GM12878 (cell line): ENCODE data around the gene PRKN. TPM values are rescaled to one million over a fixed set of nuclear protein-coding genes. Genes with fewer than 3 reads are reported as not detected.

ENCODE experiments used
- ATAC-seq: fragments of 200-7000 bp; cut with Tn5 transposase; 3 replicates; pipeline ENCODE4 v1.9.1; 2020; ENCODE audit warnings: mild to moderate bottlenecking, moderate library complexity
- BruUV-seq: library from RNA; stranded (reverse); fragments of 400-500 nt; replicated peaks from 2 replicates; lab custom pipeline; 2021; lab: Mats Ljungman, UMichigan
- CTCF ChIA-PET: fragments of 300-600 bp; sonication (Branson Sonifier 250); formaldehyde crosslinking; extraction: SDS; loops from one replicate; lab custom pipeline; 2021; ENCODE audit warnings: inconsistent platforms; lab: Yijun Ruan, JAX
- POLR2A ChIA-PET: fragments of 350-600 bp; formaldehyde crosslinking; extraction: SDS; loops from one replicate; lab custom pipeline; 2021; ENCODE audit warnings: inconsistent platforms; lab: Charles Lee
- RAD21 ChIA-PET: fragments of 300-600 bp; sonication (Branson Sonifier 250); formaldehyde crosslinking; loops from one replicate; lab custom pipeline; 2023; ENCODE audit warnings: antibody characterized with exemption; ENCODE audit not compliant: unreplicated experiment; lab: Charles Lee
- SMC1A ChIA-PET: fragments of 300-600 bp; sonication (Branson Sonifier 250); formaldehyde crosslinking; loops from one replicate; lab custom pipeline; 2023; ENCODE audit not compliant: unreplicated experiment, uncharacterized antibody; lab: Charles Lee
- DNase-seq: peaks from one replicate; pipeline ENCODE4 v3.0.0-alpha.2; 2011; ENCODE audit warnings: low read depth, low spot score
- FAIRE-seq: peaks from 3 replicates; lab custom pipeline; 2011; peaks lifted over from hg19 to GRCh38; lab: Jason Lieb, UNC
- H2AFZ ChIP-seq: 2 replicates; pipeline ENCODE4 v1.6.0; 2011; ENCODE audit warnings: low read depth, low read length, control low read depth; ENCODE audit not compliant: control insufficient read depth
- H3K27ac ChIP-seq: 2 replicates; pipeline ENCODE4 v1.5.1; 2011; ENCODE audit warnings: control low read depth; ENCODE audit not compliant: control insufficient read depth, insufficient read depth
- H3K27me3 ChIP-seq, 2 experiments: replicated peaks in 1 of 2; 2 replicates each; pipeline versions ENCODE4 v1.6.0 to v1.6.1; 2011; ENCODE audit warnings: low read length in 1 of 2; ENCODE audit not compliant: control insufficient read depth in 2 of 2, insufficient read depth in 2 of 2
- H3K36me3 ChIP-seq, 2 experiments: 2 replicates each; pipeline ENCODE4 v1.5.1; 2011; ENCODE audit warnings: low read length in 1 of 2; ENCODE audit not compliant: control insufficient read depth in 2 of 2, insufficient read depth in 2 of 2
- H3K4me1 ChIP-seq: 2 replicates; pipeline ENCODE4 v1.6.1; 2011; ENCODE audit warnings: mild to moderate bottlenecking, low read length, moderate library complexity, mixed read lengths; ENCODE audit not compliant: control insufficient read depth, insufficient read depth
- H3K4me2 ChIP-seq: 2 replicates; pipeline ENCODE4 v1.6.0; 2011; ENCODE audit warnings: control low read depth; ENCODE audit not compliant: control insufficient read depth, insufficient read depth
- H3K4me3 ChIP-seq: fragments of 200-600 bp; sonication (generic); 2 replicates; pipeline ENCODE4 v1.5.1; 2016
- H3K79me2 ChIP-seq: 2 replicates; pipeline ENCODE4 v1.6.0; 2011; ENCODE audit warnings: low read length; ENCODE audit not compliant: control insufficient read depth, insufficient read depth
- H3K9ac ChIP-seq: 2 replicates; pipeline ENCODE4 v1.8.0; 2011; ENCODE audit warnings: low read length, control low read depth, mixed read lengths; ENCODE audit not compliant: control insufficient read depth, insufficient read depth
- H3K9me3 ChIP-seq: replicated peaks from 3 replicates; pipeline ENCODE4 v1.5.1; 2011; ENCODE audit warnings: mild to moderate bottlenecking, low read length; ENCODE audit not compliant: control insufficient read depth, insufficient read depth
- H4K20me1 ChIP-seq: 2 replicates; pipeline ENCODE4 v1.6.0; 2011; ENCODE audit not compliant: control insufficient read depth, insufficient read depth
- CHD4 ChIP-seq: fragments of 200-600 bp; sonication (generic); IDR thresholded peaks from 2 replicates; pipeline ENCODE4 v1.6.1; 2016; ENCODE audit warnings: mild to moderate bottlenecking
- CREM ChIP-seq: IDR thresholded peaks from 2 replicates; pipeline ENCODE4 v1.6.1; 2014; ENCODE audit warnings: antibody characterized with exemption, low read depth
- FOXM1 ChIP-seq: IDR thresholded peaks from 2 replicates; pipeline ENCODE4 v1.6.1; 2012; ENCODE audit warnings: low read depth, mild to moderate bottlenecking, inconsistent platforms, low read length, moderate library complexity
- GABPA ChIP-seq: IDR thresholded peaks from 2 replicates; pipeline ENCODE4 v1.6.1; 2014; ENCODE audit warnings: antibody characterized with exemption, low read depth, mild to moderate bottlenecking, inconsistent platforms
- LARP7 ChIP-seq: fragments of 450-650 bp; IDR thresholded peaks from 2 replicates; pipeline ENCODE4 v1.6.1; 2017; ENCODE audit warnings: mild to moderate bottlenecking
- NFXL1 ChIP-seq: fragments of 450-650 bp; IDR thresholded peaks from 2 replicates; pipeline ENCODE4 v1.6.1; 2017; ENCODE audit warnings: antibody characterized with exemption, mild to moderate bottlenecking, borderline replicate concordance
- PAX5 ChIP-seq: IDR thresholded peaks from 2 replicates; pipeline ENCODE4 v1.6.1; 2011; ENCODE audit warnings: low read depth, low read length, borderline replicate concordance
- PML ChIP-seq: IDR thresholded peaks from 2 replicates; pipeline ENCODE4 v1.6.1; 2012; ENCODE audit warnings: low read length, inconsistent platforms
- RUNX3 ChIP-seq: IDR thresholded peaks from 2 replicates; pipeline ENCODE4 v1.6.1; 2012; ENCODE audit warnings: low read length, inconsistent platforms
- YBX1 ChIP-seq: fragments of 450-650 bp; IDR thresholded peaks from 2 replicates; pipeline ENCODE4 v1.6.1; 2016; ENCODE audit warnings: antibody characterized with exemption
- ZBED1 ChIP-seq: IDR thresholded peaks from 2 replicates; pipeline ENCODE4 v1.6.1; 2016; ENCODE audit warnings: borderline replicate concordance
- ZNF274 ChIP-seq: IDR thresholded peaks from one replicate; pipeline ENCODE4 v1.8.0; 2011; ENCODE audit not compliant: insufficient read length, insufficient read depth
- WGBS: methylation state at CpG from one replicate; pipeline ENCODE4 v1.1.6; 2016; ENCODE audit warnings: low lambda C conversion rate; ENCODE audit not compliant: insufficient replicate concordance, insufficient coverage; ENCODE audit errors: missing lambda C conversion rate; 5-methylcytosine and 5-hydroxymethylcytosine counted together
- in situ Hi-C: fragments of 300-500 bp; cut with MboI; formaldehyde crosslinking; loops from 9 replicates; pipeline ENCODE4 v1.14.3; 2018; ENCODE audit warnings: mixed read lengths
- intact Hi-C: fragments of 100-400 bp; cut with micrococcal nuclease; formaldehyde crosslinking; loops from one replicate; pipeline ENCODE4 v1.14.2; 2022; ENCODE audit not compliant: unreplicated experiment
- polyA plus RNA-seq, 11 experiments: library from polyadenylated mRNA; depleted of rRNA in 4 of 11; unstranded in 6 of 11; stranded (reverse) in 5 of 11; fragments of >200 nt; fragmentation: Nextera tagmentation in 4 of 11; fragmentation: Illumina TruSeq in 1 of 11; extraction: Ambion mirVana in 4 of 11; extraction: Trizol in 1 of 11; gene quantifications; 1 replicate in 1 of 11; 2 replicates in 10 of 11; pipeline versions ENCODE4 v1.2.1 to v1.2.3, GENCODE V29; 2011 to 2016; ENCODE audit warnings: inconsistent platforms in 2 of 11, missing spikeins in 2 of 11, low read depth in 1 of 11
- total RNA-seq, 4 experiments: library from RNA; depleted of rRNA in 3 of 4; stranded (reverse); fragments of >200 nt in 3 of 4; fragmentation: Illumina TruSeq in 1 of 4; extraction: Trizol in 1 of 4; gene quantifications; 2 replicates each; pipeline versions ENCODE4 v1.2.1 to v1.2.3, GENCODE V29; 2013 to 2021

PRKN gene
- total and polyA plus RNA-seq, 10 of the 15 experiments (the other 5 are each of a cell fraction or from before 2014, with no cell fraction given) = 0.06 to 0.09 TPM; not detected in 8

GRCh38 chr6:161401587-161402309 is 1325.8 kb downstream of the PRKN start:
- in situ Hi-C loops (no loop called here), intact Hi-C loops (no loop called here)
- FAIRE-seq = no peak
- H3K79me2 ChIP-seq = no peaks in the 10 kb centered on the region
- no peaks in the 10 kb centered on the region for H3K36me3 ChIP-seq
- no peak overlapping the region for H3K9ac ChIP-seq
- CTCF ChIA-PET = no interaction called here
- no peak overlapping the region for H3K4me3 ChIP-seq
- no peak for TF ChIP-seq CHD4
- no peak for TF ChIP-seq FOXM1
- TF ChIP-seq CREM = no peak
- TF ChIP-seq RUNX3 = no peak
- no peak for TF ChIP-seq NFXL1
- no peak for TF ChIP-seq GABPA
- TF ChIP-seq LARP7 = no peak
- no peak for TF ChIP-seq ZNF274
- no peak for TF ChIP-seq ZBED1
- no peak for TF ChIP-seq YBX1
- TF ChIP-seq PAX5 = no peak
- TF ChIP-seq PML = no peak
- H2AFZ ChIP-seq = no peak overlapping the region
- no peak overlapping the region for H3K27ac ChIP-seq
- no TSS peak for BruUV-seq
- RAD21 ChIA-PET = no interaction called here
- no peaks in the 10 kb centered on the region; a peak in 1 of 4 replicates for H3K27me3 ChIP-seq
- H3K9me3 ChIP-seq = no peaks in the 10 kb centered on the region; the same call in 2 of the 3 replicates
- SMC1A ChIA-PET = no interaction called here
- DNase-seq = no peak
- ATAC-seq = no peak
- H4K20me1 ChIP-seq = no peaks in the 10 kb centered on the region
- H3K4me2 ChIP-seq = no peak overlapping the region
- 30% methylated on average over 8 of the region's 8 CpGs for WGBS
- POLR2A ChIA-PET = no interaction called here
- H3K4me1 ChIP-seq = no peaks in the 10 kb centered on the region
